ENCODE measurements around the gene HAO2.
"Not testable (repeated sequence)": the region's sequence is repeated elsewhere in the genome, so short reads cannot be mapped to it uniquely, and the experiment has no call there.

HAO2 gene

GRCh38 chr1:119361620-119362344, 6.8 kb upstream of the HAO2 start:
- DNase-seq = no peak
- TF ChIP-seq GATA1 (IDR thresholded peaks at IDR 0.05; ENCODE audit: low read depth, low read length) (no peak), POLR2A (IDR thresholded peaks at IDR 0.05; ENCODE audit: low read length) (no peak)

GRCh38 chr1:119363162-119363561, 5.4 kb upstream of the HAO2 start:
- no peak for DNase-seq

GRCh38 chr1:119364640-119365039, 3.9 kb upstream of the HAO2 start:
- DNase-seq = no peak
- TF ChIP-seq GATA1 (IDR thresholded peaks at IDR 0.05; ENCODE audit: low read depth, low read length) (no peak), POLR2A (IDR thresholded peaks at IDR 0.05; ENCODE audit: low read length) (no peak)

More at GRCh38 chr1:119363162-119363561, 5.4 kb upstream of the HAO2 start:
- no peak for TF ChIP-seq GATA1 (IDR thresholded peaks at IDR 0.05; ENCODE audit: low read depth, low read length)
- TF ChIP-seq POLR2A (IDR thresholded peaks at IDR 0.05; ENCODE audit: low read length) = no peak

- no peak for TF ChIP-seq GATA1 (IDR thresholded peaks at IDR 0.05; ENCODE audit: low read depth, low read length)
- DNase-seq = no peak
These were observed 2.2 kb upstream of the HAO2 start for GRCh38 chr1:119366424-119366823.

GRCh38 chr1:119367432-119368124, 1.0 kb upstream of the HAO2 start:
- no peak for TF ChIP-seq GATA1 (IDR thresholded peaks at IDR 0.05; ENCODE audit: low read depth, low read length)
- no peak for TF ChIP-seq POLR2A (IDR thresholded peaks at IDR 0.05; ENCODE audit: low read length)
- peak in 1 of 2 experiments; percentile 14 for DNase-seq

- no peak for DNase-seq
- no peak for TF ChIP-seq GATA1 (IDR thresholded peaks at IDR 0.05; ENCODE audit: low read depth, low read length)
- no peak for TF ChIP-seq POLR2A (IDR thresholded peaks at IDR 0.05; ENCODE audit: low read length)
These were observed 2.2 kb downstream of the HAO2 start for GRCh38 chr1:119370748-119371147.

- DNase-seq = no peak
- TF ChIP-seq GATA1 (IDR thresholded peaks at IDR 0.05; ENCODE audit: low read depth, low read length) = no peak
- no peak for TF ChIP-seq POLR2A (IDR thresholded peaks at IDR 0.05; ENCODE audit: low read length)
These were observed 3.2 kb downstream of the HAO2 start for GRCh38 chr1:119371815-119372214.

GRCh38 chr1:119372503-119373086, 4.0 kb downstream of the HAO2 start:
- peak; percentile 29 to 46 for DNase-seq
- TF ChIP-seq GATA1 (IDR thresholded peaks at IDR 0.05; ENCODE audit: low read depth, low read length) (no peak), POLR2A (IDR thresholded peaks at IDR 0.05; ENCODE audit: low read length) (no peak)

GRCh38 chr1:119373465-119373864, 4.9 kb downstream of the HAO2 start:
- TF ChIP-seq GATA1 (IDR thresholded peaks at IDR 0.05; ENCODE audit: low read depth, low read length) = no peak
- TF ChIP-seq POLR2A (IDR thresholded peaks at IDR 0.05; ENCODE audit: low read length) = no peak
- DNase-seq = no peak

- DNase-seq = no peak
- TF ChIP-seq GATA1 (IDR thresholded peaks at IDR 0.05; ENCODE audit: low read depth, low read length) = no peak
- TF ChIP-seq POLR2A (IDR thresholded peaks at IDR 0.05; ENCODE audit: low read length) = no peak
These were observed 5.8 kb downstream of the HAO2 start for GRCh38 chr1:119374208-119374874.

- DNase-seq = no peak
- TF ChIP-seq POLR2A (IDR thresholded peaks at IDR 0.05; ENCODE audit: low read length) (no peak), GATA1 (IDR thresholded peaks at IDR 0.05; ENCODE audit: low read depth, low read length) (no peak)
These were observed 6.8 kb downstream of the HAO2 start for GRCh38 chr1:119375366-119375765.

GRCh38 chr1:119376594-119376993, 8.0 kb downstream of the HAO2 start:
- TF ChIP-seq GATA1 (IDR thresholded peaks at IDR 0.05; ENCODE audit: low read depth, low read length) (no peak), POLR2A (IDR thresholded peaks at IDR 0.05; ENCODE audit: low read length) (no peak)
- DNase-seq = no peak

GRCh38 chr1:119377594-119377993, 9.0 kb downstream of the HAO2 start:
- DNase-seq = not testable (repeated sequence)

- no peak for DNase-seq
- TF ChIP-seq POLR2A (IDR thresholded peaks at IDR 0.05; ENCODE audit: low read length) (no peak), GATA1 (IDR thresholded peaks at IDR 0.05; ENCODE audit: low read depth, low read length) (no peak)
These were observed 10.5 kb downstream of the HAO2 start for GRCh38 chr1:119379117-119379516.

All from erythroblast (primary cell).